Upper lobe of left lung (tissue), 4 donors: ENCODE data around the gene ADAM12.
"Not testable (repeated sequence)": the region's sequence is repeated elsewhere in the genome, so short reads cannot be mapped to it uniquely, and the experiment has no call there.

Source experiments
- CTCF ChIP-seq, 6 experiments: fragments of 450-650 bp in 4 of 6; fragments of 200-600 bp in 2 of 6; sonication (generic) in 2 of 6; IDR thresholded peaks; one replicate each; pipeline ENCODE4 v1.5.1; 2016 to 2019; ENCODE audit warnings: antibody characterized with exemption in 6 of 6
- EP300 ChIP-seq, 4 donors: sonication (generic); formaldehyde crosslinking; IDR thresholded peaks; one replicate each; pipeline ENCODE4 v1.5.1; 2017; ENCODE audit warnings: antibody characterized with exemption in 4 of 4, control low read depth in 2 of 4
- POLR2A ChIP-seq, 4 donors: fragments of 450-650 bp; IDR thresholded peaks; one replicate each; pipeline ENCODE4 v1.5.1; 2016 to 2017; ENCODE audit warnings: antibody characterized with exemption in 4 of 4, mild to moderate bottlenecking in 2 of 4

GRCh38 chr10:126172755-126173154, 215.5 kb downstream of the ADAM12 start:
- not testable (repeated sequence) for TF ChIP-seq CTCF, EP300, POLR2A (IDR thresholded peaks at IDR 0.05)
